NCI-H460 (cell line): Measurements from ENCODE around the gene CACNG3. TPM values are rescaled to one million over a fixed set of nuclear protein-coding genes. Genes with fewer than 3 reads are reported as not detected.
"Not testable (repeated sequence)": the region's sequence is repeated elsewhere in the genome, so short reads cannot be mapped to it uniquely, and the experiment has no call there.

Experiments used
- DNase-seq: peaks from one replicate; pipeline ENCODE4 v3.0.0-alpha.2; 2016; ENCODE audit warnings: low read depth; ENCODE audit errors: extremely low read depth
- total RNA-seq: library from RNA; depleted of rRNA; stranded (reverse); fragments of >200 nt; shearing (Covaris generic); gene quantifications from 2 replicates; pipeline ENCODE4 v1.2.3, GENCODE V29; 2014

CACNG3 gene
- total RNA-seq, 1 experiment from 2014 or later, result not detected

GRCh38 chr16:24324421-24324820 is 68.3 kb downstream of the CACNG3 start:
- no peak for DNase-seq

GRCh38 chr16:24328835-24329452 is 72.8 kb downstream of the CACNG3 start:
- DNase-seq, result no peak

DNA sequence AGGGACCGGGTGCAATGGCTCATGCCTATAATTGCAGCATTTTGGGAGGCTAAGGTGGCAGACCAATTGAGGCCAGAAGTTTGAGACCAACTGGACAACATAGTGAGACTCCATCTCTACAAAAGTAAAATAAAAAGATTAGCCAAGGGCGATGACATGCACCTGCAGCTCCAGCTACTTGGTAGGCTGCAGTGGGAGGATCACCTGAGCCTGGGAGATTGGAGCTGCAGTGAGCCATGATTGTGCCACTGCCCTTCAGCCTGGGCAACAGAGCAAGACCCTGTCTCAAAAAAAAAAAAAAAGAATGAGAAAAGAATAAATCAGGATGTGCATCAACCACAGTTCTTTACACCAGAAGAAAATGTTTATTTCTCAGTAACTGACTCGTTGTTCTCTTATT is 76.0 kb downstream of the CACNG3 start:
- DNase-seq, result no peak

- no peak for DNase-seq
Measured at GRCh38 chr16:24332582-24333090, 76.5 kb downstream of the CACNG3 start.

- no peak for DNase-seq
Measured at GRCh38 chr16:24336491-24336890, 80.4 kb downstream of the CACNG3 start.

GRCh38 chr16:24337013-24337412 is 80.9 kb downstream of the CACNG3 start:
- DNase-seq, result no peak

- DNase-seq, result not testable (repeated sequence)
Measured at GRCh38 chr16:24343829-24344228, 87.7 kb downstream of the CACNG3 start.

- DNase-seq, result no peak
Measured at GRCh38 chr16:24344784-24345183, 88.6 kb downstream of the CACNG3 start.

- no peak for DNase-seq
Measured at GRCh38 chr16:24345704-24346103, 89.6 kb downstream of the CACNG3 start.

GRCh38 chr16:24346734-24347133 is 90.6 kb downstream of the CACNG3 start:
- no peak for DNase-seq

DNA sequence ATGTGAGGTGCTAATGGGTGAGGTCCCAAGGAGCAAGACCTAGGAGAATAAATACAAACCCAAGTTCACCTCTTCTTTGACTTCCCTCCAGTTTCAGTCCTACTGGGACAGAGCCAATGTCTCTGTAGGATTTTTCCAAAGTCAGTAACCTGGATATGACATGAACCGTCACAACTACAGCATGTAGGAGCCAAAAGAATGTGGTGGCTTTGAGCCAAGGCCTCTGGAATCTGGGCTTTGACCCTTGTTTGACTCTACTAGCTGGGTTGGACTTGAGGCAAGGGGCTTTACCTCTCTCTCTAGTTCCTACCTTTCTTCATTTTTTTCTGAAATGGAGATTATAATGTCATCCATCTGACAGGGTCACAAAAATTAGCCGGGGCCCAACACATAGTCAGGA is 91.4 kb downstream of the CACNG3 start:
- DNase-seq, result no peak

DNA sequence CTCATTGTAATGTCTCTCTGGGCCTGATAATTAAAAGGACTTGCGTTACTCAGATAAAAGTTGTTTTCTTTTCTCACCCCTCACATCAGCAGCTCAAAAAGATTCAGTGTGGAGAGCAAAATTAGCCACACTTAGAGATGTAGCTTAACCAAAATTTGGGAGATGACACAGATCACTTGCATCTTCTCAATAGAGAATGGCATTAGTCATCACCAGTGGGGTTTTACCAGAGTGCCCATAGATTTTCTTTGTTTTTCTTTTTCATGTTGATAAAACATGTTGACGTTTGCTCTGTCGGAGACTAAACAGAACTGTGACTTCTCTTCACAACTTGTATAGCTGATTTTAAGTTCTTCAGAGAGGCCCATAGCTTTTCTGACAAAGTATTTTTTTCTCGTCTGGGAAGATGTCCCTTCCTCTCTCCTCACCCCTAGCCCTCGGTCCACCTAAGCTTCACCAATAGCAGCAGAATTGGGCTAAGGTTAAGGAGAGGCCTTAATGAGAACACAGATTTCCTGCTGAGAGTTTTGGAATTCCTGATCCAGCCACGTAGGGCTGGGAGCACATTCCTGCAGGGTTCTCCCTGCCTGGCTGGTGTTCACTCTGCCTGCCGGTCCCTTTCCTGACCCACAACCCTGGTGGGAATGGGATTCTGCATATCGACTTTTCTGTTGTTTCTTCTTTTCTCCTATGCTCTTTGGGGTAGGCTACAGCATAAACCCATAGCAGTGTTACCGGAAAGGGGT is 92.6 kb downstream of the CACNG3 start:
- DNase-seq, result no peak

DNA sequence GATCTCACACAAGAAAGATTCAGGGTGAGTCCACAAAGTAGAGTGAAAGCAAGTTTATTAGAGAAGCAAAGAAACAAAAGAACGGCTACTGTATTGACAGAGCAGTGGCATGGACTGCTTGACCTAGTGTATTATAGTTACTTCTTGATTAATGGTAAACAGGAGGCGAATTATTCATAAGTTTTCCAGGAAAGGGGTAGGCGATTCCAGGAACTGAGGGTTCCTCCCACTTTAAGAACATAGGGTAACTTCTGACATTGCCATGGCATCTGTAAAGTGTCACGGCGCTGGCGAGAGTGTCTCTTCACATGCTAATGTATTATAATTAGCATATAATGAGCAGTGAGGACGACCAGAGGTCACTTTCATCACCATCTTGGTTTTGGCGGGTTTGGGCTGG is 93.2 kb downstream of the CACNG3 start:
- no peak for DNase-seq

DNA sequence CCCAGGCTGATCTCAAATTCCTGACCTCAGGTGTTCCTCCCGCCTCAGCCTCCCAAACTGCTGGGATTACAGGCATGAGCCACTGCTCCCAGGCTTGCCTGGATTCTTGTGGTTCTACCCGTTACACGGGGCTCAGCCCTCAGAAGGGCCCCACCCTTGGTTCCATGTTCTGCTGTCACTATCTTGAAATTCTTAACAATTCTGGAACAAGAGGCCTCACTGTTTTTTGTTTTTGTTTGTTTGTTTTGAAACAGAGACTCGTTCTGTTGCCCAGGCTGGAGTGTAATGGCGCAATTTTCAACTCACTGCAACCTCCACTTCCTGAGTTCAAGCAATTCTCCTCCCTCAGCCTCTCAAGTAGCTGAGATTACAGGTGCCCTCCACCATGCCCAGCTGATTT is 96.6 kb downstream of the CACNG3 start:
- DNase-seq, result no peak

GRCh38 chr16:24353622-24354021 is 97.5 kb downstream of the CACNG3 start:
- no peak for DNase-seq

DNA sequence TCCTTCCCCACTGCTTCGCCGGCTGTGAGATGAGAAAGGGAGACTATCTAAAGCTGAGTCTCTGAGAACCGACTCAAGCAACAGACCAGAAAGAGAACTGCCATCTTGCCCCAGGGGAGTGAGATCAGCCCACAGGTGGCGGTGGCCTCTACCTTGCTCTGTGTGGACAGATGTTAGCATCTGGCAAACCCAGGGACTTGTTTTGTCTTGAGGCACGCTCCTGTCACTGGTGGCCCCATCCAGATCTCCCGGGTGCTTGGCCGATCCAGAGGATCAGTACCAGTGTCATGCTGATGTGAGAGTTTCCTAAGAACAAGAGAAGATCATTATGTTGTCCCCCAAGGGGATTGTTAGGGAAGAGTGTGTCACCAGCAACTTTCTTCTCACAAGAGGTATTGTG is 101.4 kb downstream of the CACNG3 start:
- no peak for DNase-seq

DNA sequence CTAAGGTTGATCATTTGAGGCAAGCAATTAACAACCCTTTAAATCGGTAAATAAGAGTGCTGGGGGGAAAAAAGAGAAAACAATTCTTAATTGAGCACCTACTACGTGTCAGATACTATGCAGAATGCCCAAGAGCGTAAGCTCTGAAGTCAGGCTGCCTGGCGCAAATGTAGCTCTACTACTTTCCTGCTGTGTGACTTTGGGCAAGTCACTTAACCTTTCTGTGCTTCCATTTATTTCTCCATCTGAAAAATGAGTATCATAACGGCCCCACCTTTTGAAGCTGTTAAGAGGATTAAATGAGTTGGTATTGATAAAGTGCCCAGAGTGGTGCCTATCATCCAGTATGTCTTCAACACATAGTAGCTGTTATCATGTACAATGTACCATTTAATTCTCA is 102.0 kb downstream of the CACNG3 start:
- no peak for DNase-seq

- DNase-seq, result no peak
Measured at GRCh38 chr16:24359490-24359889, 103.4 kb downstream of the CACNG3 start.

- no peak for DNase-seq
Measured at GRCh38 chr16:24360936-24361335, 104.8 kb downstream of the CACNG3 start.

DNA sequence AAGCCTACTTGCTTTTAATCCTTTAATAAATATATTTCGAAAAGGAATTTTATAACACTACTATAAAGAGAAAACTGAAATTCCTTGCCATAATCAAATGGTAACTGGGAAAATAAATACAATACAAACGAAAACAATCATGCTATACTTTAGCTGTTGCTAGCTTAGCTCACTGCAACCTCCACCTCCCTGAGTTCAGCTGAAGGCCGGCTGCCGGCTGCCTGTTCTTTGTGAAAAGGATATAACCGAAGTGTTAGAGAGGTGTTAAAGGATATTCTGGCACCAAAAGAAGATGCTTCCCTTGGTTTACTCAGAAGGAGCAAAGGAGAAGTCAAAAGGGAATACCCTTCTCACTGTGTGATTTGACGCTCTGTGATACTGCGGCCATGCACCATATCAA is 108.5 kb downstream of the CACNG3 start:
- no peak for DNase-seq

GRCh38 chr16:24367186-24367710 is 111.1 kb downstream of the CACNG3 start:
- DNase-seq, result no peak

DNA sequence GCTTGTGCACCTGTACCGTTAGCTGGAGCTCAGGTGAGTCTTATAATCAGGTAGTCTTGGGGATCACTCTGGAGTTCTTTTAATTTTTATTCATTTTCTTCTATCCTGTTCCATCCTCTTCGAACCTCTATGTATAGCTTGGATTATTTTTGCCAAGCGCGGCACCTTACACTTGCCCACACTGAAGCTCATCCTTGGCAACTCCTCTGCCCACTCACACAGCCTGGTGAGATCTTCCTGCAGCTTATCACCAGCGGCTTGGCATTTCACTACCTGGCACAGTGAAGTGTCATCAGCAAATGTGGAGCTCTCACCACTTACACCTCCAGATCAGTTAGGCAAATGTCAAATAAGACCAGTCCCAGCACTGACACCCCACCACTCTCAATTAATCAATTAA is 116.7 kb downstream of the CACNG3 start:
- no peak for DNase-seq
